OCI-LY7 (cell line): Measurements from ENCODE around the gene NCKAP5L. TPM values are rescaled to one million over a fixed set of nuclear protein-coding genes. Genes with fewer than 3 reads are reported as not detected.

Experiments used
- BruUV-seq: library from RNA; stranded (reverse); fragments of 400-500 nt; replicated peaks from 2 replicates; lab custom pipeline; 2021; lab: Mats Ljungman, UMichigan
- CTCF ChIA-PET: fragments of 300-600 bp; sonication (Branson Sonifier 250); formaldehyde crosslinking; loops from one replicate; lab custom pipeline; 2022; ENCODE audit warnings: antibody characterized with exemption; ENCODE audit not compliant: unreplicated experiment; lab: Charles Lee
- POLR2A ChIA-PET: fragments of 300-600 bp; sonication (Branson Sonifier 250); formaldehyde crosslinking; loops from one replicate; lab custom pipeline; 2022; ENCODE audit warnings: antibody characterized with exemption; lab: Charles Lee
- DNase-seq: peaks from one replicate; pipeline ENCODE4 v3.0.0-alpha.2; 2015; ENCODE audit warnings: low spot score
- H2AFZ ChIP-seq: fragments of 200-600 bp; sonication (generic), shearing (Covaris generic); 2 replicates; pipeline ENCODE4 v1.6.1; 2014; ENCODE audit warnings: mild to moderate bottlenecking, antibody characterized with exemption, low read length, moderate library complexity
- H3K27ac ChIP-seq: fragments of 200-600 bp; sonication (generic); 2 replicates; pipeline ENCODE4 v1.5.1; 2014; ENCODE audit warnings: mixed run types, low read depth, mild to moderate bottlenecking, moderate library complexity, low read length, inconsistent platforms; ENCODE audit not compliant: poor library complexity, severe bottlenecking
- H3K36me3 ChIP-seq: fragments of 200-600 bp; sonication (generic); 2 replicates; pipeline ENCODE4 v1.6.1; 2014; ENCODE audit warnings: mild to moderate bottlenecking, antibody characterized with exemption, low read length, moderate library complexity, mixed read lengths; ENCODE audit not compliant: insufficient read depth
- H3K4me1 ChIP-seq: fragments of 200-600 bp; sonication (generic); 2 replicates; pipeline ENCODE4 v1.5.1; 2014; ENCODE audit warnings: mild to moderate bottlenecking, low read length; ENCODE audit not compliant: insufficient read depth, poor library complexity, severe bottlenecking
- H3K4me2 ChIP-seq: fragments of 200-600 bp; sonication (generic); 2 replicates; pipeline ENCODE4 v1.6.1; 2014; ENCODE audit warnings: mild to moderate bottlenecking, low read length
- H3K4me3 ChIP-seq: fragments of 200-600 bp; sonication (generic); 2 replicates; pipeline ENCODE4 v1.5.1; 2014; ENCODE audit warnings: mild to moderate bottlenecking, low read depth, low read length; ENCODE audit not compliant: poor library complexity, severe bottlenecking
- H3K79me2 ChIP-seq: fragments of 200-600 bp; sonication (generic); 2 replicates; pipeline ENCODE4 v1.6.1; 2016; ENCODE audit warnings: low read depth, mild to moderate bottlenecking, low read length, moderate library complexity, mixed read lengths; ENCODE audit not compliant: insufficient read depth
- H3K9me2 ChIP-seq: fragments of 200-600 bp; sonication (generic); 2 replicates; pipeline ENCODE4 v1.6.1; 2016; ENCODE audit warnings: mild to moderate bottlenecking, low read length, mixed read lengths; ENCODE audit not compliant: insufficient read depth
- H3K9me3 ChIP-seq: fragments of 200-600 bp; sonication (generic); 2 replicates; pipeline ENCODE4 v1.6.1; 2014; ENCODE audit warnings: mild to moderate bottlenecking, mixed run types, low read length, mixed read lengths
- H4K20me1 ChIP-seq: fragments of 200-600 bp; sonication (generic); 2 replicates; pipeline ENCODE4 v1.6.1; 2014; ENCODE audit warnings: mild to moderate bottlenecking, antibody characterized with exemption, low read length, moderate library complexity, mixed read lengths; ENCODE audit not compliant: insufficient read depth
- EZH2phosphoT487 ChIP-seq: fragments of 200-600 bp; sonication (generic); IDR thresholded peaks from 2 replicates; pipeline ENCODE4 v1.6.1; 2018; ENCODE audit warnings: low read depth, borderline replicate concordance, mild to moderate bottlenecking, mixed run types, antibody characterized with exemption, low read length, moderate library complexity, mixed read lengths
- intact Hi-C: fragments of 100-400 bp; cut with micrococcal nuclease; formaldehyde crosslinking; loops from one replicate; pipeline ENCODE4 v1.10.0; 2022; ENCODE audit not compliant: unreplicated experiment
- total RNA-seq, 2 experiments: library from RNA; depleted of rRNA in 1 of 2; stranded (reverse); fragments of >200 nt in 1 of 2; shearing (Covaris generic) in 1 of 2; gene quantifications; 2 replicates each; pipeline ENCODE4 v1.2.3, GENCODE V29; 2014 to 2022
- TF ChIP-seq, protein P1 (sequence below): fragments of 200-600 bp; sonication (generic); conservative IDR thresholded peaks from 2 replicates; pipeline ENCODE4 v1.5.1; 2014; ENCODE audit warnings: mild to moderate bottlenecking, antibody characterized with exemption, low read length, moderate library complexity, mixed read lengths

The NCKAP5L gene
- total RNA-seq, 2 experiments from 2014 or later, result 4.6 to 12.2 TPM

DNA sequence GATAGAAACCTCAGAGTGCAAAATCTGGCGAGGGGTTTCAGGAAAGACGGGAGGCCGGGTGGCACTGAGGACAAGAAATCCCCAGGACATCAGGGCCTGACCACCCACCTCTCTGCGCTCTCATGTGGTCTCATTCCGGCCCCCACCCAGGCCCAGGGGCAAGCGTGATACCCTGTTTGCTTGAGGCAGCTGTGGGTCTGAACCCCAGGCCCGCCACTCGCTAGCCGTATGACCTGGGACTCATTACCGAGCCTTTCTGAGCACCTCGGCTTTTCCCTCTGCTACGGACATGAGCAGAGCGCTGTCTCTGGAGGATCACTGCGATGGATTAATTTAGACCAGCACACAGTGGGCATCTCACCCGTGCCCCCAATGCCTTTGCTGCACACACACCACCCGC, 40.2 kb upstream of the NCKAP5L start:
- intact Hi-C loops, result loop anchor here (10.0 kb wide), 2 partner anchors 76 to 186 kb away; partner anchors contain the start of gene ASIC1
- H2AFZ ChIP-seq, result no peak overlapping the region

DNA sequence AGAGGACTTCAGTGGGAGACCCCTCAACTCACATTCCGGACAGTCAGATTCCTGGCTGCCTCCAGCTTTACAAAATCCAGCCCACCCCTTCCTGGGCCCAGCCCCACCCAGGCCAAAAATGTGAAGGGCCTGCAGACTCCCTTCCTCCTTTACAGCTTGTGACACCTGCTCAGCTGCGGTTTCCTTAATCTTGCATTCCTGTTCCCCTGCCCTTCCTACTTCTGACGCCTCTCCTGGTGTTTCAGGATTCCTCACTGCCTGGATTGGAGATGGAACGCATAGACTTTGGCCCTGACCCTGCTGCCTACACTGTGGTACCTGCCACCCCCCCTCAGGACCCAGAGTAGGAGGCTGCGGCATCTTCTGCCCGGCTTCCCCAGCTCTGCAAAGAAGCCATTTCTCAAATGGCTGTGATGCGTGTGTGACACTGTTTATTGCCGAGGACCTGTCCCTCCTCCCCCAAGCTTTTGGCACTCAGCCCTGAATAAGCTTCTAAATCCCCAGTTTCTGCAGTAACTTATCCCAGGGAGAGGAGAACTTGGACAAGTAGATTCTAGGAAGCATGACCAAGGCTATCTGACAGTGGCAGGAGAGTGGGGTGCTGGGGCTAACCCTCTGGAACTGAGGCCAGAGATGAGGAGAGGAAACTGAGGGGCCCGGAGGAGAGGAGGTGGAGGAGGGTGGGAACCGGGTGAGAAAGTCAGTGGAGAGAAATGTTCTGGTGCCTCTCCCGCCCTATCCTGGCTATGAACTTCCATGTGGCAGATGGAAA, 39.5 kb upstream of the NCKAP5L start:
- Histone ChIP-seq H3K79me2 (no peaks in the 10 kb centered on the region), H3K4me2 (no peak overlapping the region), H3K9me3 (no peaks in the 10 kb centered on the region), H3K36me3 (no peaks in the 10 kb centered on the region), H4K20me1 (no peaks in the 10 kb centered on the region), H2AFZ (no peak overlapping the region), H3K9me2 (no peaks in the 10 kb centered on the region), H3K4me3 (no peak overlapping the region), H3K27ac (no peak overlapping the region), H3K4me1 (no peaks in the 10 kb centered on the region)
- TF ChIP-seq EZH2phosphoT487, result no peak
- TF ChIP-seq, protein P1, sequence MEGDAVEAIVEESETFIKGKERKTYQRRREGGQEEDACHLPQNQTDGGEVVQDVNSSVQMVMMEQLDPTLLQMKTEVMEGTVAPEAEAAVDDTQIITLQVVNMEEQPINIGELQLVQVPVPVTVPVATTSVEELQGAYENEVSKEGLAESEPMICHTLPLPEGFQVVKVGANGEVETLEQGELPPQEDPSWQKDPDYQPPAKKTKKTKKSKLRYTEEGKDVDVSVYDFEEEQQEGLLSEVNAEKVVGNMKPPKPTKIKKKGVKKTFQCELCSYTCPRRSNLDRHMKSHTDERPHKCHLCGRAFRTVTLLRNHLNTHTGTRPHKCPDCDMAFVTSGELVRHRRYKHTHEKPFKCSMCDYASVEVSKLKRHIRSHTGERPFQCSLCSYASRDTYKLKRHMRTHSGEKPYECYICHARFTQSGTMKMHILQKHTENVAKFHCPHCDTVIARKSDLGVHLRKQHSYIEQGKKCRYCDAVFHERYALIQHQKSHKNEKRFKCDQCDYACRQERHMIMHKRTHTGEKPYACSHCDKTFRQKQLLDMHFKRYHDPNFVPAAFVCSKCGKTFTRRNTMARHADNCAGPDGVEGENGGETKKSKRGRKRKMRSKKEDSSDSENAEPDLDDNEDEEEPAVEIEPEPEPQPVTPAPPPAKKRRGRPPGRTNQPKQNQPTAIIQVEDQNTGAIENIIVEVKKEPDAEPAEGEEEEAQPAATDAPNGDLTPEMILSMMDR, result no peak
- intact Hi-C loops, result loop anchor here (10.0 kb wide), 2 partner anchors 77 to 187 kb away; partner anchors contain the start of gene ASIC1
- no TSS peak for BruUV-seq
- POLR2A ChIA-PET, result interaction anchor here (1.1 kb wide), 1 partner anchor 110 kb away, joined by 4 read pairs; no protein-coding TSS in a partner anchor
- no peak for DNase-seq
- CTCF ChIA-PET, result interaction anchor here (1.0 to 1.1 kb wide), 3 partner anchors 25 to 90 kb away, joined by 3 read pairs; partner anchors contain the start of gene BCDIN3D

More for the DNA sequence above, 40.2 kb upstream of the NCKAP5L start:
- Histone ChIP-seq H3K9me2 (no peaks in the 10 kb centered on the region), H3K79me2 (no peaks in the 10 kb centered on the region), H3K4me1 (no peaks in the 10 kb centered on the region), H3K4me2 (no peak overlapping the region), H3K9me3 (no peaks in the 10 kb centered on the region), H4K20me1 (no peaks in the 10 kb centered on the region), H3K36me3 (no peaks in the 10 kb centered on the region), H3K27ac (no peak overlapping the region), H3K4me3 (no peak overlapping the region)
- ChIA-PET POLR2A (no interaction called here), CTCF (interaction anchor here (1.0 kb wide), 1 partner anchor 25 kb away, joined by 3 read pairs; the partner anchor contains the start of gene BCDIN3D)
- TF ChIP-seq, protein P1, result no peak
- TF ChIP-seq EZH2phosphoT487, result no peak
- BruUV-seq, result no TSS peak
- DNase-seq, result no peak
